Panc1 (cell line): ENCODE measurements around the gene ZNF575. TPM values are rescaled to one million over a fixed set of nuclear protein-coding genes. Genes with fewer than 3 reads are reported as not detected.

ENCODE experiments used
- ATAC-seq: fragments of 200-7000 bp; cut with Tn5 transposase; 2 replicates; pipeline ENCODE4 v1.9.1; 2020; ENCODE audit warnings: mild to moderate bottlenecking, moderate library complexity
- BruUV-seq: library from RNA; stranded (reverse); fragments of 400-500 nt; replicated peaks from 2 replicates; lab custom pipeline; 2021; lab: Mats Ljungman, UMichigan
- CTCF ChIA-PET: fragments of 300-600 bp; sonication (Branson Sonifier 250); formaldehyde crosslinking; loops from one replicate; lab custom pipeline; 2022; ENCODE audit warnings: antibody characterized with exemption; lab: Charles Lee
- POLR2A ChIA-PET: fragments of 300-600 bp; sonication (Branson Sonifier 250); formaldehyde crosslinking; loops from one replicate; lab custom pipeline; 2022; ENCODE audit warnings: antibody characterized with exemption; lab: Charles Lee
- DNase-seq: peaks from one replicate; pipeline ENCODE4 v3.0.0-alpha.2; 2010; ENCODE audit warnings: low read depth, low spot score
- H3K27ac ChIP-seq: 2 replicates; pipeline ENCODE4 v1.5.1; 2011; ENCODE audit warnings: mild to moderate bottlenecking, low read length, inconsistent platforms
- H3K27me3 ChIP-seq: fragments of 200-500 bp; sonication (Bioruptor generic); 2 replicates; pipeline ENCODE4 v1.6.0; 2014; ENCODE audit warnings: low read length, inconsistent platforms; ENCODE audit not compliant: control insufficient read depth, insufficient read depth
- H3K36me3 ChIP-seq: fragments of 200-500 bp; sonication (Bioruptor generic); 2 replicates; pipeline ENCODE4 v1.5.1; 2014; ENCODE audit warnings: inconsistent platforms, mild to moderate bottlenecking, low read length, moderate library complexity; ENCODE audit not compliant: control insufficient read depth, insufficient read depth
- H3K4me1 ChIP-seq: 2 replicates; pipeline ENCODE4 v1.5.1; 2011; ENCODE audit warnings: inconsistent platforms, mild to moderate bottlenecking, low read length, moderate library complexity; ENCODE audit not compliant: control insufficient read depth, insufficient read depth
- H3K4me3 ChIP-seq, 2 experiments: 2 replicates each; pipeline ENCODE4 v1.5.1; 2011 to 2012; ENCODE audit warnings: low read depth in 2 of 2, low read length in 2 of 2, mild to moderate bottlenecking in 2 of 2, inconsistent platforms in 1 of 2, moderate library complexity in 1 of 2
- H3K9me3 ChIP-seq: fragments of 200-500 bp; sonication (Bioruptor generic); 2 replicates; pipeline ENCODE4 v1.5.1; 2014; ENCODE audit warnings: low read depth, mild to moderate bottlenecking, inconsistent platforms, low read length, moderate library complexity; ENCODE audit not compliant: control insufficient read depth, insufficient read depth
- CTCF ChIP-seq: fragments of 450-650 bp; IDR thresholded peaks from 2 replicates; pipeline ENCODE4 v1.5.1; 2017; ENCODE audit warnings: mild to moderate bottlenecking
- POLR2AphosphoS5 ChIP-seq: IDR thresholded peaks from 2 replicates; pipeline ENCODE4 v1.6.1; 2012; ENCODE audit warnings: mild to moderate bottlenecking, low read depth, low read length, moderate library complexity
- SIN3A ChIP-seq: IDR thresholded peaks from 2 replicates; pipeline ENCODE4 v1.6.1; 2012; ENCODE audit warnings: low read depth, mild to moderate bottlenecking, low read length, moderate library complexity, borderline replicate concordance; ENCODE audit not compliant: insufficient read depth
- TCF7L2 ChIP-seq: IDR thresholded peaks from 2 replicates; pipeline ENCODE4 v1.6.1; 2011; ENCODE audit warnings: mild to moderate bottlenecking, low read depth, low read length, inconsistent platforms
- in situ Hi-C: cut with HindIII; loops from 2 replicates; pipeline ENCODE4 v1.10.0; 2016; ENCODE audit warnings: low sequenced_read_pairs, low pct_unique_long_range_greater_than_20kb
- intact Hi-C: fragments of 100-400 bp; cut with micrococcal nuclease; formaldehyde crosslinking; loops from one replicate; pipeline ENCODE4 v1.10.0; 2022; ENCODE audit not compliant: unreplicated experiment
- total RNA-seq: library from RNA; stranded (reverse); gene quantifications from one replicate; pipeline ENCODE4 v1.2.1, GENCODE V29; 2021; ENCODE audit not compliant: unreplicated experiment
- TF ChIP-seq, protein P1 (sequence below), 2 experiments: IDR thresholded peaks; 2 replicates each; pipeline ENCODE4 v1.6.1; 2011 to 2012; ENCODE audit warnings: low read depth in 2 of 2, control low read depth in 1 of 2, low read length in 1 of 2, mild to moderate bottlenecking in 1 of 2, moderate library complexity in 1 of 2; ENCODE audit not compliant: insufficient read depth in 1 of 2

The ZNF575 gene
- total RNA-seq, 1 experiment from 2014 or later: 1.9 TPM

DNA sequence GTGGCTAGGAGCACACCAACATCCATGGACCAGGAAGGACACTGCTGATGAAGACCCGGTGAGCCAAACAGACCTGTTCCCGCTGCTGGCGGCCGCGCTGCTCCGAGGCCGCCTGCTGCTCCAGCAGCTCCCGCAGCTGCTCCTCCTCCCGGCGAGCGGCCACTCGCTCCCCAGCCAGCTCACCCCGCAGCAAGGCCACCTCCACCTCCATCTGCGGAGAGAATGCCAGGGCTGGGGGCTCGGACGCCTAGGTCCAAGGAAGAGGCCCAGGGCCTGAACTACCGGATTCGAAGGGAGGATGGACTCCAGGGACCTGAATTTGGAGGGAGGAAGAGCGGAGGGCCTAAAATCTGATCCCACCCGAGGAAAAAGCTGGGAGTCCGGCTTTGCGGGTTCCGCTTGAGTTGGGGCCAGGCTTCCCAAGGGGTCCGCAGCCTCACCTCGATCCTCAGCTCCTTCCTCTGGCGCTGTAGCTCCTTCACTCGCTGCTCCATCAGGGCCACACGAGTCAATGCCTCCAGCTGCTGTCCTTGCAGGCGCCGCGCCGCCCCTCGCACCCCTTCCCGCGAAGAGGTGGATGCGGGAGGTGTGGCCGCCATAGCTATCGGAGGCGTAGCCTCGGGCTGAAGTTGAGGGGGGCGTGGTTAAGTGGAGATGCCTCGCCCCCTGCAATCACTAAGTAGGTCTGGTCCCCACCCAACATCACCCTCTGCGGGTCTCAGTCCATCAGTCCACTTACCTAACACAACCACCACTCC, 31.1 kb upstream of the ZNF575 start:
- Histone ChIP-seq H3K27me3 (no peaks in the 10 kb centered on the region), H3K4me1 (no peaks in the 10 kb centered on the region), H3K36me3 (no peaks in the 10 kb centered on the region), H3K4me3 (no peak overlapping the region), H3K9me3 (no peaks in the 10 kb centered on the region), H3K27ac (no peak overlapping the region)
- intact Hi-C loops (no loop called here), in situ Hi-C loops (no loop called here)
- ATAC-seq: no peak
- no TSS peak for BruUV-seq
- TF ChIP-seq SIN3A (no peak), TCF7L2 (no peak)
- ChIA-PET POLR2A (no interaction called here), CTCF (interaction anchor here (0.5 to 0.7 kb wide), 5 partner anchors 18 to 1087 kb away, joined by 3 to 5 read pairs (median 4); partner anchors contain the start of gene ZNF226)
- no peak for DNase-seq

DNA sequence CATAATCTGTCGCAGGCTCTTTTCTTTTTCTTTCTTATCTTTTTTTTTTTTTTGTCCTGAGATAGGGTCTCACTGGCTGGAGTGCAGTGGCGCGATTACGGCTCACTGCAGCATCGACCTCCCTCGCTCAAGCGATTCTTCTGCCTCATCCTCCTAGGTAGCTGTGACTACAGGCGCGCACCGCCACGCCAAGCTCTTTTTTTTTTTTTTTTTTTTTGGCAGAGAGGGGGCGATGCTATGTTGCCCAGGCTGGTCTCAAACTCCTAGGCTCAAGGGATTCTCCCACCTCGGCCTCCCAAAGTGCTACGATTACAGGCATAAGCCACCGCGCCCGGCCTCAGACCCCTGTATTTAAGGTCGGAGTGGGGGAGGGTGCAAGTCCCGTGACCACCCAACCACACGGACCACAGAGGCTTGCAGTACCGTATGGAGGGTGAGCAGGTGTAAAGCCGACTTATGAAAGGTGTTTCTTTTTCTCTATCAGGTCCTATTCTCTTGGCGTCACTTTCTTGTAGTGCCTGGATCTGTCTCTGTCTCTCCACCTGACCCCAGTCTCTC, 30.5 kb upstream of the ZNF575 start:
- Histone ChIP-seq H3K27ac (no peak overlapping the region), H3K27me3 (no peaks in the 10 kb centered on the region), H3K4me1 (no peaks in the 10 kb centered on the region), H3K4me3 (no peak overlapping the region), H3K36me3 (no peaks in the 10 kb centered on the region), H3K9me3 (no peaks in the 10 kb centered on the region)
- TF ChIP-seq POLR2AphosphoS5 (no peak), SIN3A (no peak)
- TF ChIP-seq, protein P1, sequence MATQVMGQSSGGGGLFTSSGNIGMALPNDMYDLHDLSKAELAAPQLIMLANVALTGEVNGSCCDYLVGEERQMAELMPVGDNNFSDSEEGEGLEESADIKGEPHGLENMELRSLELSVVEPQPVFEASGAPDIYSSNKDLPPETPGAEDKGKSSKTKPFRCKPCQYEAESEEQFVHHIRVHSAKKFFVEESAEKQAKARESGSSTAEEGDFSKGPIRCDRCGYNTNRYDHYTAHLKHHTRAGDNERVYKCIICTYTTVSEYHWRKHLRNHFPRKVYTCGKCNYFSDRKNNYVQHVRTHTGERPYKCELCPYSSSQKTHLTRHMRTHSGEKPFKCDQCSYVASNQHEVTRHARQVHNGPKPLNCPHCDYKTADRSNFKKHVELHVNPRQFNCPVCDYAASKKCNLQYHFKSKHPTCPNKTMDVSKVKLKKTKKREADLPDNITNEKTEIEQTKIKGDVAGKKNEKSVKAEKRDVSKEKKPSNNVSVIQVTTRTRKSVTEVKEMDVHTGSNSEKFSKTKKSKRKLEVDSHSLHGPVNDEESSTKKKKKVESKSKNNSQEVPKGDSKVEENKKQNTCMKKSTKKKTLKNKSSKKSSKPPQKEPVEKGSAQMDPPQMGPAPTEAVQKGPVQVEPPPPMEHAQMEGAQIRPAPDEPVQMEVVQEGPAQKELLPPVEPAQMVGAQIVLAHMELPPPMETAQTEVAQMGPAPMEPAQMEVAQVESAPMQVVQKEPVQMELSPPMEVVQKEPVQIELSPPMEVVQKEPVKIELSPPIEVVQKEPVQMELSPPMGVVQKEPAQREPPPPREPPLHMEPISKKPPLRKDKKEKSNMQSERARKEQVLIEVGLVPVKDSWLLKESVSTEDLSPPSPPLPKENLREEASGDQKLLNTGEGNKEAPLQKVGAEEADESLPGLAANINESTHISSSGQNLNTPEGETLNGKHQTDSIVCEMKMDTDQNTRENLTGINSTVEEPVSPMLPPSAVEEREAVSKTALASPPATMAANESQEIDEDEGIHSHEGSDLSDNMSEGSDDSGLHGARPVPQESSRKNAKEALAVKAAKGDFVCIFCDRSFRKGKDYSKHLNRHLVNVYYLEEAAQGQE (IDR thresholded peaks at IDR 0.05; ENCODE audit: insufficient read depth in 1 of 2, low read depth in 2 of 2, low read length in 1 of 2): no peak
- CTCF ChIA-PET: interaction anchor here (0.5 to 0.7 kb wide), 5 partner anchors 19 to 1086 kb away, joined by 3 to 5 read pairs (median 4); partner anchors contain the start of gene ZNF226
- POLR2A ChIA-PET: no interaction called here
- no TSS peak for BruUV-seq
- in situ Hi-C loops (no loop called here), intact Hi-C loops (no loop called here)
- ATAC-seq (no peak), DNase-seq (no peak)

GRCh38 chr19:43503501-43504425, 29.2 kb upstream of the ZNF575 start:
- Histone ChIP-seq H3K27me3 (no peaks in the 10 kb centered on the region), H3K36me3 (no peaks in the 10 kb centered on the region), H3K4me3 (peak overlapping the region; percentile 65 to 77), H3K27ac (peak overlapping the region; percentile 70), H3K9me3 (no peaks in the 10 kb centered on the region), H3K4me1 (no peaks in the 10 kb centered on the region)
- in situ Hi-C loops: no loop called here
- TF ChIP-seq TCF7L2: peak; percentile 63
- no peak; the same call in 1 of the 2 replicates for TF ChIP-seq CTCF
- ChIA-PET POLR2A (interaction anchor here (0.6 to 0.7 kb wide), 2 partner anchors 29 to 161 kb away, joined by 3 to 7 read pairs; no protein-coding TSS in a partner anchor), CTCF (interaction anchor here (1.2 kb wide), 1 partner anchor 57 kb away, joined by 3 read pairs; no protein-coding TSS in a partner anchor)
- intact Hi-C loops: no loop called here
- no TSS peak for BruUV-seq
- DNase-seq: peak; percentile 46
- ATAC-seq: peak; percentile 95
